ENCODE measurements around the gene IP6K3.

IP6K3 gene

GRCh38 chr6:33787954-33788693, 41.4 kb upstream of the IP6K3 start:
- peaks cover 17 to 28% of the 10 kb centered on the region in 2 donors for H3K4me1 ChIP-seq (ENCODE audit: control insufficient read depth in 2 of 2, insufficient read depth in 1 of 2, low read depth in 1 of 2, low read length in 2 of 2)

GRCh38 chr6:33787346-33787953, 40.7 kb upstream of the IP6K3 start:
- DNase-seq (ENCODE audit: low spot score), result no peak
- Histone ChIP-seq H3K27ac (replicated peaks; ENCODE audit: low read length) (no peak overlapping the region), H2AK5ac (ENCODE audit: low read depth, low read length) (no peak overlapping the region), H3K14ac (ENCODE audit: low read length) (no peak overlapping the region), H3K18ac (ENCODE audit: low read length) (no peak overlapping the region), H3K79me1 (ENCODE audit: low read depth, low read length) (peaks cover 5% of the 10 kb centered on the region), H3K23ac (ENCODE audit: low read depth, low read length, poor library complexity) (no peak overlapping the region), H3K36me3 (replicated peaks in 1 of 2; ENCODE audit: control insufficient read depth in 2 of 2, insufficient read depth in 2 of 2, low read length in 2 of 2) (peaks cover 7 to 51% of the 10 kb centered on the region in 2 donors), H3K4ac (ENCODE audit: low read length) (no peak overlapping the region), H3K9ac (ENCODE audit: low read depth, low read length, poor library complexity) (peak overlapping the region; percentile 97), H4K91ac (ENCODE audit: low read depth, low read length, poor library complexity) (no peak overlapping the region), H3K4me1 (ENCODE audit: control insufficient read depth in 2 of 2, insufficient read depth in 1 of 2, low read depth in 1 of 2, low read length in 2 of 2) (peaks cover 17 to 28% of the 10 kb centered on the region in 2 donors), H4K8ac (ENCODE audit: low read depth, low read length) (no peak overlapping the region), H2BK5ac (ENCODE audit: low read length) (no peak overlapping the region), H2BK12ac (ENCODE audit: low read length) (no peak overlapping the region), H2BK120ac (ENCODE audit: low read depth, low read length) (no peak overlapping the region), H2BK15ac (ENCODE audit: low read length) (no peak overlapping the region), H3K4me2 (ENCODE audit: insufficient read depth, low read length, poor library complexity, severe bottlenecking) (peak overlapping the region; percentile 66), H3K9me3 (replicated peaks in 1 of 2; ENCODE audit: control insufficient read depth in 2 of 2, insufficient read depth in 1 of 2, low read depth in 1 of 2, low read length in 2 of 2) (no peaks in the 10 kb centered on the region), H3K27me3 (ENCODE audit: control insufficient read depth in 3 of 3, insufficient read depth in 3 of 3, low read depth in 1 of 3, low read length in 3 of 3) (no peaks in the 10 kb centered on the region), H2AFZ (ENCODE audit: low read length) (no peak overlapping the region), H3K4me3 (ENCODE audit: low read length in 2 of 2) (peak overlapping the region; percentile 84 to 98)
- WGBS, 2 donors (ENCODE audit: extremely low coverage in 2 of 2, insufficient read length in 2 of 2, insufficient replicate concordance in 1 of 2), result no CpG with 5 or more reads among the region's 7 CpGs

More at GRCh38 chr6:33787954-33788693, 41.4 kb upstream of the IP6K3 start:
- WGBS, 2 donors (ENCODE audit: extremely low coverage in 2 of 2, insufficient read length in 2 of 2, insufficient replicate concordance in 1 of 2), result no CpG with 5 or more reads among the region's 53 CpGs
- no peak overlapping the region for H2AK5ac ChIP-seq (ENCODE audit: low read depth, low read length)
- no peak overlapping the region for H2BK12ac ChIP-seq (ENCODE audit: low read length)
- H2BK15ac ChIP-seq (ENCODE audit: low read length), result no peak overlapping the region
- no peaks in the 10 kb centered on the region for H3K9me3 ChIP-seq (replicated peaks in 1 of 2; ENCODE audit: control insufficient read depth in 2 of 2, insufficient read depth in 1 of 2, low read depth in 1 of 2, low read length in 2 of 2)
- H2AFZ ChIP-seq (ENCODE audit: low read length), result peak overlapping the region; percentile 84
- peak overlapping the region; percentile 66 for H3K4me2 ChIP-seq (ENCODE audit: insufficient read depth, low read length, poor library complexity, severe bottlenecking)
- no peak overlapping the region for H2BK120ac ChIP-seq (ENCODE audit: low read depth, low read length)
- no peak overlapping the region for H4K8ac ChIP-seq (ENCODE audit: low read depth, low read length)
- H2BK5ac ChIP-seq (ENCODE audit: low read length), result no peak overlapping the region
- H3K79me1 ChIP-seq (ENCODE audit: low read depth, low read length), result peaks cover 5% of the 10 kb centered on the region
- peak overlapping the region; percentile 84 to 98 for H3K4me3 ChIP-seq (ENCODE audit: low read length in 2 of 2)
- H3K4ac ChIP-seq (ENCODE audit: low read length), result no peak overlapping the region
- peak overlapping the region; percentile 52 for H3K23ac ChIP-seq (ENCODE audit: low read depth, low read length, poor library complexity)
- peak overlapping the region; percentile 95 for H3K18ac ChIP-seq (ENCODE audit: low read length)
- H3K9ac ChIP-seq (ENCODE audit: low read depth, low read length, poor library complexity), result peak overlapping the region; percentile 97
- H3K27ac ChIP-seq (replicated peaks; ENCODE audit: low read length), result peak overlapping the region; percentile 38
- no peak overlapping the region for H4K91ac ChIP-seq (ENCODE audit: low read depth, low read length, poor library complexity)
- no peak for DNase-seq (ENCODE audit: low spot score)
- peaks cover 7 to 44% of the 10 kb centered on the region in 2 donors for H3K36me3 ChIP-seq (replicated peaks in 1 of 2; ENCODE audit: control insufficient read depth in 2 of 2, insufficient read depth in 2 of 2, low read length in 2 of 2)
- no peak overlapping the region for H3K14ac ChIP-seq (ENCODE audit: low read length)
- H3K27me3 ChIP-seq (ENCODE audit: control insufficient read depth in 3 of 3, insufficient read depth in 3 of 3, low read depth in 1 of 3, low read length in 3 of 3), result no peaks in the 10 kb centered on the region

- no peak overlapping the region for H2AFZ ChIP-seq (ENCODE audit: low read length)
Measured at GRCh38 chr6:33786736-33787135, 40.0 kb upstream of the IP6K3 start.

GRCh38 chr6:33785778-33786177, 39.1 kb upstream of the IP6K3 start:
- H3K4me1 ChIP-seq (ENCODE audit: control insufficient read depth in 2 of 2, insufficient read depth in 1 of 2, low read depth in 1 of 2, low read length in 2 of 2), result peaks cover 23 to 39% of the 10 kb centered on the region in 2 donors
- no CpG with 5 or more reads among the region's 3 CpGs for WGBS, 2 donors (ENCODE audit: extremely low coverage in 2 of 2, insufficient read length in 2 of 2, insufficient replicate concordance in 1 of 2)
- no peak for DNase-seq (ENCODE audit: low spot score)

More at GRCh38 chr6:33786736-33787135, 40.0 kb upstream of the IP6K3 start:
- Histone ChIP-seq H3K27me3 (ENCODE audit: control insufficient read depth in 3 of 3, insufficient read depth in 3 of 3, low read depth in 1 of 3, low read length in 3 of 3) (no peaks in the 10 kb centered on the region), H3K14ac (ENCODE audit: low read length) (no peak overlapping the region), H3K23ac (ENCODE audit: low read depth, low read length, poor library complexity) (no peak overlapping the region), H2BK5ac (ENCODE audit: low read length) (no peak overlapping the region), H4K91ac (ENCODE audit: low read depth, low read length, poor library complexity) (no peak overlapping the region), H3K27ac (replicated peaks; ENCODE audit: low read length) (no peak overlapping the region), H4K8ac (ENCODE audit: low read depth, low read length) (no peak overlapping the region), H3K4me2 (ENCODE audit: insufficient read depth, low read length, poor library complexity, severe bottlenecking) (no peak overlapping the region), H3K4me1 (ENCODE audit: control insufficient read depth in 2 of 2, insufficient read depth in 1 of 2, low read depth in 1 of 2, low read length in 2 of 2) (peaks cover 24 to 35% of the 10 kb centered on the region in 2 donors), H2AK5ac (ENCODE audit: low read depth, low read length) (no peak overlapping the region), H3K9ac (ENCODE audit: low read depth, low read length, poor library complexity) (no peak overlapping the region), H3K4ac (ENCODE audit: low read length) (no peak overlapping the region), H2BK15ac (ENCODE audit: low read length) (no peak overlapping the region), H3K9me3 (replicated peaks in 1 of 2; ENCODE audit: control insufficient read depth in 2 of 2, insufficient read depth in 1 of 2, low read depth in 1 of 2, low read length in 2 of 2) (no peaks in the 10 kb centered on the region), H3K36me3 (replicated peaks in 1 of 2; ENCODE audit: control insufficient read depth in 2 of 2, insufficient read depth in 2 of 2, low read length in 2 of 2) (peaks cover 8 to 58% of the 10 kb centered on the region in 2 donors), H3K79me1 (ENCODE audit: low read depth, low read length) (peaks cover 5% of the 10 kb centered on the region), H2BK120ac (ENCODE audit: low read depth, low read length) (no peak overlapping the region), H3K18ac (ENCODE audit: low read length) (no peak overlapping the region), H2BK12ac (ENCODE audit: low read length) (no peak overlapping the region), H3K4me3 (ENCODE audit: low read length in 2 of 2) (no peak overlapping the region)
- WGBS, 2 donors (ENCODE audit: extremely low coverage in 2 of 2, insufficient read length in 2 of 2, insufficient replicate concordance in 1 of 2), result no CpG with 5 or more reads among the region's 3 CpGs
- no peak for DNase-seq (ENCODE audit: low spot score)

More at GRCh38 chr6:33785778-33786177, 39.1 kb upstream of the IP6K3 start:
- Histone ChIP-seq H2BK5ac (ENCODE audit: low read length) (no peak overlapping the region), H2BK15ac (ENCODE audit: low read length) (no peak overlapping the region), H3K18ac (ENCODE audit: low read length) (no peak overlapping the region), H3K9me3 (replicated peaks in 1 of 2; ENCODE audit: control insufficient read depth in 2 of 2, insufficient read depth in 1 of 2, low read depth in 1 of 2, low read length in 2 of 2) (no peaks in the 10 kb centered on the region), H3K23ac (ENCODE audit: low read depth, low read length, poor library complexity) (no peak overlapping the region), H2AFZ (ENCODE audit: low read length) (no peak overlapping the region), H3K4me3 (ENCODE audit: low read length in 2 of 2) (no peak overlapping the region), H3K4me2 (ENCODE audit: insufficient read depth, low read length, poor library complexity, severe bottlenecking) (no peak overlapping the region), H3K36me3 (replicated peaks in 1 of 2; ENCODE audit: control insufficient read depth in 2 of 2, insufficient read depth in 2 of 2, low read length in 2 of 2) (peaks cover 8 to 59% of the 10 kb centered on the region in 2 donors), H3K14ac (ENCODE audit: low read length) (no peak overlapping the region), H4K91ac (ENCODE audit: low read depth, low read length, poor library complexity) (no peak overlapping the region), H2BK12ac (ENCODE audit: low read length) (no peak overlapping the region), H3K27me3 (ENCODE audit: control insufficient read depth in 3 of 3, insufficient read depth in 3 of 3, low read depth in 1 of 3, low read length in 3 of 3) (no peaks in the 10 kb centered on the region), H3K9ac (ENCODE audit: low read depth, low read length, poor library complexity) (no peak overlapping the region), H2AK5ac (ENCODE audit: low read depth, low read length) (no peak overlapping the region), H3K79me1 (ENCODE audit: low read depth, low read length) (peaks cover 5% of the 10 kb centered on the region), H4K8ac (ENCODE audit: low read depth, low read length) (no peak overlapping the region), H2BK120ac (ENCODE audit: low read depth, low read length) (no peak overlapping the region), H3K27ac (replicated peaks; ENCODE audit: low read length) (no peak overlapping the region), H3K4ac (ENCODE audit: low read length) (no peak overlapping the region)
